Hematopoietic multipotent progenitor cell treated with erythropoietin and hydrocortisone succinate and interleukin-3 and kit ligand, for 17 days (in vitro differentiated cells): ENCODE results near the gene INPP5K.
"Not testable (repeated sequence)": the region's sequence is repeated elsewhere in the genome, so short reads cannot be mapped to it uniquely, and the experiment has no call there.

Experiments
- DNase-seq: peaks from one replicate; pipeline ENCODE4 v3.0.0-alpha.2; 2015; ENCODE audit warnings: low spot score

Gene INPP5K

DNA sequence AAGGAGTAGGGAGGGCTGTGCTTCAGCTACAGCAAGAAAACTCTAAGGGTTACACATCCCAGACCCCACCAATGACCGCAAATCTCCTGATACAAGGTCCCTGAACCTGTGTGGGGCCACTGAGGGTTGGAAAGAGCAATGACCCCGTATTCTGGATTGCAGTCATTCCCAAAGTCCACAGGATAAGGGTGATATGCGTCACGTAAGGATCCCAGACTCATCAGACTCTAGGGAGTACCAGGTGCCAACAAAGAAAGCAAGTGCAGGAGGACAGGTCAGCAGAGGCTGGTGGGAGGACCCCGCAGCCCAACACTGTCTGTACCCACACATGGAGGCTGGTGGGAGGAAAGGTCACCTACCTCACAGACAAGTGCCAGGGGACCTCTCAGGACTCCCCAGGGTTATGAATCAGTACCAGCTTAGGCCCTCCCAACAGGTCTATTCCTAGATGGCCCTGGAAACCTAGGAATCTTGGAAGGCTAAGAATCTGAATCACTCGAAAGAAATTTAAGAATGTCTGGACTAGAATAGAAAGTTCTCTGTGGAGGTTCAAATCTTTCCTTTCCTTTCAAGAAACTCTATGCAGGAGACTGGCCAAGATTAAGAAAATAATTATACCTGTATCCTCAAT lies 30.0 kb upstream of the INPP5K start:
- DNase-seq = no peak

DNA sequence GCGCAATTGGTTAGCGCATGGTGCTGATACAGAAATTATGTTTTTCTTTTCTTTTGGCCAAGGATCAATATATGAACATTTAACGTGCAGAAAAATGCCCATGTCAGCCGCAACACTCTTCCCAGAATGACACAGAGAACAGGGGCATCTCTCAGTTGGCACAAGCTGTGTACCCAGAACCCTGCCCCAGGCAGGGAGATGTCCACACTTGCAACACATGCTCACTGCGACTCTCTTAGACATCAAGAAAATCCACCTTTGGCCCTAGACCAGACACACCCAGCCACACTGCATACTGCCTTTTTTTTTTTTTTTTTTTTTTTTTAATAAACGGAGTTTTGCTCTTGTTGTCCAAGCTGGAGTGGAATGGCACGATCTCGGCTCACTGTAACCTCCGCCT lies 29.2 kb upstream of the INPP5K start:
- no peak for DNase-seq

GRCh38 chr17:1542316-1542715 lies 25.9 kb upstream of the INPP5K start:
- DNase-seq = no peak

DNA sequence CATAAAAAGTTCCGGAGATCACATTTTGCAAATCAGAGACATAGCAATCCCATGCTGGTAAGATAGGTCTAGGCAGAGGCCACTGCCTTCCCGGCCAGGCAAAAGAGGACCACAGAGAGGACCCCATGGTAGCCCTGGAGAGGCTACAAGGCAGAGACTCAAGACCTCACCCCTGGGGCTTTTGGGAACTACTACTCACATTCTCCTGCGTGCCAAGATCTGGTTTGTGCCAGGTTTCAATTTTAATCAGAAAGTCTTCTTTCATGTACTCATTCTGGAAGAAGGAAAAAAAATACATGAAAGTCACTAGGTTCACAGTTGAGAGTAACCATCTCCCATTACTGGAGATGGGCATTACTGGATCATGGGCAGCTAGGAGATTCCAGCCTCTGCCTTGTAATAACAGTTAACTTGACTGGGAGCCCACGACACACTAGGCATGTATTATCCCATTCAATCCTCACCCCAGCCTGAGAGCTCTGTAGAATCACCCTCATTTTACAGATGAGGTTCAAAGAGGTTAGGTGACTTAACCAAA lies 25.0 kb upstream of the INPP5K start:
- no peak for DNase-seq

GRCh38 chr17:1539811-1540210 lies 23.4 kb upstream of the INPP5K start:
- no peak for DNase-seq

DNA sequence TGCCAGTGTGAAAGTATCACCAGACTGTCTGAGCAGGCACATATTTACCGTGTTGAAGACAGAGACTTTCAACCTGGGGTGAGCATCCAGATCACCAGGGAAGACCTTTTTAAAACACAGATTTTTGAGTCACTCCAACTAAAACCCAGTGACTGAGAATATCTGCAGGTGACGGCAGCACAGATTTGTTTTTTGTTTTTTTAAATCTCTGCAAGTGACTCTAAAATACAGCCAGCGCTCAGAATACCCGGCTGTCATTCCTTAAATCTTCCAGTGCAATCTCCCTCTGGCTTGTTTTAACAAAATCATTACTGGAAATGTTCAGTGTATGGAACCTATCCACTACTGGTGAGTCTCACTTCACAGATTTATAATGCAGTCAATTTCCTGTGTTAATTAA lies 19.3 kb upstream of the INPP5K start:
- DNase-seq = no peak

DNA sequence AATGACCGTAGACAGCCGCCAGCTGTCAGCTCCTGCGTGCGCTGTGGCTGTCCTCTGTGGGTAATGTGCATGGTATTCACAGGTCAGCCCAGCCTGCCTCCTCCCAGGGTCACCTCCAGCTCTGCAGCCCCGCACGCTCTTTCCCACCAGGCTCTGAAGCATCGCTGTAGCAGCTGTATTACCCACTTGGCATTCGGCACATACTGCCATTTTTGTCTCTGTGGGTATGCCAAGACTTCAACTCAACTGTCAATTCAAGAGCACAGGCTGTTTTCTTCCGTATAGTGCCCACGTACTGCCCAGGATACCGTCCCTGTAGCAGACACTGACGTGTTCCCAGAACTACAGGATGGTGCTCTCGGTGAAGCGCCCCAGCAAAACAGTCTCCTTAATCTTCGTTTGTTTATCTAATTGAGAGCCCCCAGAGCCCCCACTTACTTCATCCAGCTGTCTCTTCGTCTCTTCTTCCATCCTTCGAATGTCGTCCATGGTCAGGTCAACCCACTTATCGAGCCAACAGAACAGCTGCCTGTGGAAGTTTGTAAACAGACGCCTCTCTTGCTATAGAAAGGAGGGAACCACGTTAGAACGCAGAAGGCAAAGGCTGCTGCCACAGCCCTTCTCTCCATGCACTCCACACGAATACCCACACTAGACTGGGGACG lies 17.4 kb upstream of the INPP5K start:
- no peak for DNase-seq

GRCh38 chr17:1532836-1533602 lies 16.6 kb upstream of the INPP5K start:
- peak; percentile 51 for DNase-seq

DNA sequence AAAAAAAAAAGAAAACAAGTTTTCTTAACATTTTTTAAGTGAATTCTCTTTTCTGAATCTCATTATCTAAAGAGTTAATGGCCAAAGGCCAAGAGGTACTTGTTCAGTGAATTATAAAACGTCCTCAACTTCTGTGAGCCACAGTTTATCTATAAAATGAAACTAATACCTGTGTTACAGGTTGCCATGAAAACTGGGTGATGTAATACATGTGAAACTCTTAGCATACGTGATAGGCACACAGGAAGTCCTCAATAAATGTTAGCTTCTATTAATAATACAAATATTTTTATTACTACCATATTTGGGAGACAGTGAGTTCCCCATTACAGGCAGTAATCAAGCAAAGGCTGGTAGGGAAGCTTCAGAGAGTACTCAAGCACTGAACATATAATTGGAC lies 13.5 kb upstream of the INPP5K start:
- DNase-seq = no peak

- not testable (repeated sequence) for DNase-seq
Observed at GRCh38 chr17:1526876-1527275, 10.5 kb upstream of the INPP5K start.

DNA sequence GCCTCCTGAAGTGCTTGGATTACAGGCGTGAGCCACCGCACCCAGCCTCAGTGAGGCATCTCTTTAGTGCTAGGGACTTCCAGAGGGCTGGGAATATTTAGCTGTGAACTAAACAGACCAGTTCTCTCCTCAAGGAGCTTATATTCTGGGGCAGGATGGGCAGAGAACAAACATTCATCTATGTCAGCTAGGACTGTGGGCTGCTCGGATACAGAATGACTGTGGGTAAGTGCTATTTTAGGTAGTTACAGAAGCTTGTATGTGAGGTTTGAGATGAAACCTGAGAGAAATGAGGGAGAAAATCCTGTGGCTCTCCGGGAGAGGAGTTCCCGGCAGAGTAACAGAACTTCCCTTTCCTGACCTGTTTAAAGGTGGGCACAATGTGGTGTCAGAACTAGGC lies 6.2 kb upstream of the INPP5K start:
- no peak for DNase-seq

DNA sequence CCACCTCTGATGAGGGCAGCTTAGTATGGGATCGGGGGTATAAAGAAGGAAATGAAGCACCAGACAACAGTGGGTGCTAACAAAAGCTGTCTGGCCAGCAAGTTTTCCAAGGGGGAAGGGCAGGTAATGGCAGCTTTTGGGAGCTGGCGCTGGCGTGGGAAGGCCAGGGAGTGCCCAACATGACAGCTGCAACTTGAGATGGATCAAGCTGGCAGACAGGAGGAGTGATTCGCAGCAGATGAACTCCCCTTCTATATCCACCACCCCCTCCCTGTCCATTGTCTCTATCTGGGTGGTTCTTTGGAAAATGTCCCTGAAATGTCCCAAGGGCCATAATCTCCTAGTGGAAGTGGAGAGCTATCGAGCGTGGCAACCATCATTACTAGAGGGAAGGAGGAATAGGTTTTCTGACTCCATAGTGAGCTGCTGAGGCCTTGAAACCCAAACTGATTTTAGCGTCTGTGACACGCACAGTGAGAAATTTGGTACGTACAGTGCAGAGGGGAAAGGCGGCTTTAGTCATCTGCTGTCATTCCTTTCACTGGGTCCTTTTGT lies 4.8 kb upstream of the INPP5K start:
- DNase-seq = no peak

DNA sequence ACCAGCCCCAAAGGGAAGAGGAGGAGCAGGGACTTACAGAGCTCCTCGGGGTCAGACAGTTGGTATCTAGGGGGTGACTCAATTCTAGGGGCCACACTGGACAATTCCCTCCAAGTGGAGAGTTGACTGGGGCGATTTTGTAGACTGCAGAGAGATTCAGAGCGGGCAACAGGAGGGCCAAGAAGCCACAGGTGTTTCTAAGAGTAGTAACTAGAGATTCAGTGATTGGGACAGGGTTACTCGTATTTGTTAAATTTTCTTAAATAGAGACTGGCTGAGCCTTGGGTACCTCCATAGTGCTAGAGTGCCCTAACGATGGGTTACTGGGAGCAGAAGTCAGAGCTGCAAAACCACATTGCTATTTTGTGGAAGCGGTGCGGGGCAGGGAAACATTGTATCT lies 3.3 kb upstream of the INPP5K start:
- DNase-seq = no peak

DNA sequence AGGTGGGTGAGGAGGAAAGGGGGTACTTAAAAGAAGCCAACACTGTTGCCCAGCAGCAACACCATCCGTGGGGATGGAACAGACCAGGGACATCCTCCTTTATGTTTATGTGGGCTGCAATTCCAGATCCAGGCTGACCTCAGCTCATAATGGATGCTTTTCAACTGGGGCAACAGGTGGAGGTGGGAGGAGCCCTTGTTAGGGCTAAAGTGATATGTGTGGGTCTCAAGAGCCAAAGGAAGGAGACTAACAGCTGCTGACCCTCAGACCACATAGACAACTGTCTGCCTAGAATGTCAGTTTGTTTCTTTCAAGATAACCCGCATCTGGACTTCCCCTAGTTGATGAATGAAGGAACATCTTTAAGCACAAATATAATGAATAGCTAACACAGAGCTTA lies 2.0 kb upstream of the INPP5K start:
- DNase-seq = no peak

GRCh38 chr17:1515640-1516387 lies 598 bp downstream of the INPP5K start:
- peak; percentile 79 for DNase-seq

GRCh38 chr17:1512351-1512750 lies 4.1 kb downstream of the INPP5K start:
- DNase-seq = no peak

DNA sequence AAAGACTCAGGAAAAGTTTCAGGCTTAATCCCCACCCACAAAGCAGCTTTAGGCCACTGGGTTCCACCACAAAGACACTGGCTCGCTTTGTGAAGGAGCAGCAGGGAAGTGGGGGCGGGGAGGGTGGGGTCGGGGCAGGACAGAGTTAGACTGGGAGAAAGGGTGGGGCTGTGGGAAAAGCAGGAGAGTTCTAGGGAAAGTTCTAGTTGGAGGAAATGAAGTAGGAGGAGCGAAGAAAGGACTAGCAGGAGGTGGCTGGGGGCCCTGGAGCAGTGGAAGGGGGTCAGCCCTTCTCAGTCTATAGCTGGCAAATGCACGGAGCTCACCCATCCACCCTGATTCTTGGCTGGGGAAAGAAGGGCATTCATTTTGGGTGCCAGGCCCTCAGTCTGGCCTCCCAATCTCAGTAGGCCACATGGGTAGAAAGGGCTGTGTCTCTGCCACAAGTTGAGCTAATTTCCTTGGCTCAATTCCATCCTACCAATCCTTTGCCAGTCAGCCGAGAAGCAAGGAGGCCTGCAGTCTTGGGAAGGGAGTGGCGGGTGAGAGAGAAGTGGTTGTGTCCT lies 4.6 kb downstream of the INPP5K start:
- DNase-seq = no peak

DNA sequence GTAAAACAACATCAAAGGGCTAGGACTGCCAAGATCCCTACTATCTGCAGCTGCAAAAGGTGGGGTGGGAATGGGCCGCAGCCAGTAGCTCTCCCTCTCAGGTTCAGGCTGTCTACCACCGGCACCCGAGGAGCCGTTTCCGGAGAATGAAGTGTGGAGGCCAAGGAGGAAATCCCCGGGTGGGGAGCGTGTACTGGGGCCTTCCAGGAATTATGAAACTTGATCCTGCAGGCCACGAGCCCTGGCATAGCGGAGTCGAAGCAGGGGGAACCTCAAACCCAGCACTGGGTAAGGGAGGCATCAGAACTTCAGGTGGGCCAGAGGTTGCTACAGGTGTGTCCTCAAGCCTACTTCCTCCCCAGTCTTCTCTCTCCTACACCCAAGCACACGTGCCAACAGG lies 5.1 kb downstream of the INPP5K start:
- DNase-seq = no peak

DNA sequence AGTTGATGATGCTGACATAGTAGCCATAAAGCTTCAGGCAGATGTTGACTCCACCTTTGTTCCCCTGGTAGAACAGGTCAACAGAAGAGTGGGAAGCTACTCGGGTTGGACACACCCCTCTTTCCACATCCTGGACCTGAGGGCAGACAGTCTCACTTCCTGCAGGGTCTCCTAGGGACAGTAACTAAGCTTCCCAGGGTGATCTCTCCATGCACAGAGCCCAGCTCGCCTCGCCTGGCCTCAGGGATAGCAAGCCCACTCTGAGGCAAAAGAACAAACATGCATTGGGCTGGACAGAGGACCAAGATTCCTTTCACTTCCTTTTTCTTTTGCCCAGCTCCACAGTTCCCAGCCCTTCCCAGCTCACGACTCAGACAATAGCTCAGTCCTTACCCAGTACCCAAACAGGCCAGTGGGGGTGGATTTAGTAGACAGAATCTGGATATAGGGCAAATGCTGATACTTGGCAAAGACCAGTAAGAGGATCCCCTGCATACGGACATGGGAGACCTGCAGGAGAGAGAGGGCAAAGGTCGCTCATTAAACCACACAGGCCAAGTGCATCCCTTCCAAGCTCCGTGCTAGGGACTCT lies 7.0 kb downstream of the INPP5K start:
- DNase-seq = no peak

DNA sequence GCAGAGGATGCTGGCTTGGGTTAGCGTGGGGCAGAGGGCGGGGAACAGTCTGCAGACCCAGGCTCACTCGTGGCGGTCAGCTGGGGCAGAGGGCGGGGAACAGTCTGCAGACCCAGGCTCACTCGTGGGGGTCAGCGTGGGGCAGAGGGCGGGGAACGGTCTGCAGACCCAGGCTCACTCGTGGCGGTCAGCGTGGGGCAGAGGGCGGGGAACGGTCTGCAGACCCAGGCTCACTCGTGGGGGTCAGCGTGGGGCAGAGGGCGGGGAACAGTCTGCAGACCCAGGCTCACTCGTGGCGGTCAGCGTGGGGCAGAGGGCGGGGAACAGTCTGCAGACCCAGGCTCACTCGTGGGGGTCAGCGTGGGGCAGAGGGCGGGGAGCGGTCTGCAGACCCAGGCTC lies 7.7 kb downstream of the INPP5K start:
- DNase-seq = not testable (repeated sequence)

DNA sequence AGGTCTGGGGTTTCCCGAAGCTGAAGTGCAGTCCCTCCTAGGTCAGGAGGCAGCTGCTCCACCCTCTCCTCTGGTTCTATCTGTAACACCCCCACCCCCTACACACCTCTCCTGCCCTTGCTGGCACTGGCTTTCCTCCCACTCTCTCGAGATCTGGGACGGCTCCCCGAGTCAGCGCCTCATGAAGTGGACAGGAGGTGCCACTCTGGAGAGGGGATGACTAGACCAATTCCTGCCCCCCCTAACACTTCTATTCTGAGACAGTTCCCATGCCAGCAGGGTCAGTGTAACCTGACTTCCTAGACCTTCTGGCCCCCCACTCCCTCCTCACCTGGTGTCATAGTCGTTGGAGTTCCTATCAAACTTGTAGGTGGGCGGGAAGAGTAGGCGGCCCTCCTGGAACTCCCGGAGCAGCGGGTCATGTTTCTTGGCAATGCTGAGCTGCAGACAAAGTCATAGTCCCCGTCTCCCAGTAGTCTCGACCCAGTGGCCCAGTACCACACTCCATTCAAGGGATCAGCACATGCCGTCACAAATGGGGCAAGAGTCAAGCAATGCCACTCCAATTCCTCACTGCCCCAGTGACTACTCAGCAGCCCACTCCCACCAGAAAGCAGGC lies 9.7 kb downstream of the INPP5K start:
- no peak for DNase-seq
